ENCODE data around the gene TCP1.

DNA sequence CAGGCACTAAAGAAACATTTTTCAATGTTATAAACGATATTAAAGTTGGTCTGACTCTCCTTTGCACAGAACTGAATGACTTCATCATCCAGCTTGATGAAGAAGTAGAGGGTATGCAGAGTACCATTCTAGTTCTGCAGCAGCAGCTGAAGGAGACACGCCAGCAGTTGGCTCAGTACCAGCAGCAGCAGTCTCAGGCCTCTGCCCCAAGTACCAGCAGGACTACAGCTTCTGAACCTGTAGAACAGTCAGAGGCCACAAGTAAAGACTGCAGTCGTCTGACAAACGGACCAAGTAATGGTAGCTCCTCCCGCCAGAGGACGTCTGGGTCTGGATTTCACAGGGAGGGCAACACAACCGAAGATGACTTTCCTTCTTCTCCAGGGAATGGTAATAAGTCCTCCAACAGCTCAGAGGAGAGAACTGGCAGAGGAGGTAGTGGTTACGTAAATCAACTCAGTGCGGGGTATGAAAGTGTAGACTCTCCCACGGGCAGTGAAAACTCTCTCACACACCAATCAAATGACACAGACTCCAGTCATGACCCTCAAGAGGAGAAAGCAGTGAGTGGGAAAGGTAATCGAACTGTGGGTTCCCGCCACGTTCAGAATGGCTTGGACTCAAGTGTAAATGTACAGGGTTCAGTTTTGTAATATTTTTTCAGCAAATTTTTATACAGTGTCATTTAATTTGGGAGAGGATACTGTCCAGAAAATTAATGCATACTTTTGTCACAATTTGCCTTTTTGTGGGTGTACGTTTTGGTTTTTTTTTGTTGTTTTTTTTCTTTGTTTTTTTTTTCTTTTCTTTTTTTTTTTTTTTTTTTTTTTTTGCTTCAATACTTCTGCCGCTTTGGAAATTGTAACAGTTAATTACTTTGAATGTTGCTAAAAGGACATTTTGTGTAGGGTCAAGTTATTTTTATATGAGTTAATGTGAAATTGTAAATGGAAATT is 34.2 kb downstream of the TCP1 start:
- TF ChIP-seq, protein P1, sequence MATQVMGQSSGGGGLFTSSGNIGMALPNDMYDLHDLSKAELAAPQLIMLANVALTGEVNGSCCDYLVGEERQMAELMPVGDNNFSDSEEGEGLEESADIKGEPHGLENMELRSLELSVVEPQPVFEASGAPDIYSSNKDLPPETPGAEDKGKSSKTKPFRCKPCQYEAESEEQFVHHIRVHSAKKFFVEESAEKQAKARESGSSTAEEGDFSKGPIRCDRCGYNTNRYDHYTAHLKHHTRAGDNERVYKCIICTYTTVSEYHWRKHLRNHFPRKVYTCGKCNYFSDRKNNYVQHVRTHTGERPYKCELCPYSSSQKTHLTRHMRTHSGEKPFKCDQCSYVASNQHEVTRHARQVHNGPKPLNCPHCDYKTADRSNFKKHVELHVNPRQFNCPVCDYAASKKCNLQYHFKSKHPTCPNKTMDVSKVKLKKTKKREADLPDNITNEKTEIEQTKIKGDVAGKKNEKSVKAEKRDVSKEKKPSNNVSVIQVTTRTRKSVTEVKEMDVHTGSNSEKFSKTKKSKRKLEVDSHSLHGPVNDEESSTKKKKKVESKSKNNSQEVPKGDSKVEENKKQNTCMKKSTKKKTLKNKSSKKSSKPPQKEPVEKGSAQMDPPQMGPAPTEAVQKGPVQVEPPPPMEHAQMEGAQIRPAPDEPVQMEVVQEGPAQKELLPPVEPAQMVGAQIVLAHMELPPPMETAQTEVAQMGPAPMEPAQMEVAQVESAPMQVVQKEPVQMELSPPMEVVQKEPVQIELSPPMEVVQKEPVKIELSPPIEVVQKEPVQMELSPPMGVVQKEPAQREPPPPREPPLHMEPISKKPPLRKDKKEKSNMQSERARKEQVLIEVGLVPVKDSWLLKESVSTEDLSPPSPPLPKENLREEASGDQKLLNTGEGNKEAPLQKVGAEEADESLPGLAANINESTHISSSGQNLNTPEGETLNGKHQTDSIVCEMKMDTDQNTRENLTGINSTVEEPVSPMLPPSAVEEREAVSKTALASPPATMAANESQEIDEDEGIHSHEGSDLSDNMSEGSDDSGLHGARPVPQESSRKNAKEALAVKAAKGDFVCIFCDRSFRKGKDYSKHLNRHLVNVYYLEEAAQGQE (tag by site-specific recombination; IDR thresholded peaks at IDR 0.05): no peak
- TF ChIP-seq, protein P2, sequence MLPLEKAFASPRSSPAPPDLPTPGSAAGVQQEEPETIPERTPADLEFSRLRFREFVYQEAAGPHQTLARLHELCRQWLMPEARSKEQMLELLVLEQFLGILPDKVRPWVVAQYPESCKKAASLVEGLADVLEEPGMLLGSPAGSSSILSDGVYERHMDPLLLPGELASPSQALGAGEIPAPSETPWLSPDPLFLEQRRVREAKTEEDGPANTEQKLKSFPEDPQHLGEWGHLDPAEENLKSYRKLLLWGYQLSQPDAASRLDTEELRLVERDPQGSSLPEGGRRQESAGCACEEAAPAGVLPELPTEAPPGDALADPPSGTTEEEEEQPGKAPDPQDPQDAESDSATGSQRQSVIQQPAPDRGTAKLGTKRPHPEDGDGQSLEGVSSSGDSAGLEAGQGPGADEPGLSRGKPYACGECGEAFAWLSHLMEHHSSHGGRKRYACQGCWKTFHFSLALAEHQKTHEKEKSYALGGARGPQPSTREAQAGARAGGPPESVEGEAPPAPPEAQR (tag by site-specific recombination; IDR thresholded peaks at IDR 0.05): no peak
- TF ChIP-seq ZNF341 (tag by site-specific recombination; IDR thresholded peaks at IDR 0.05; ENCODE audit: low read depth): no peak
- TF ChIP-seq ZNF785 (tag by site-specific recombination; IDR thresholded peaks at IDR 0.05): no peak
- no peak for TF ChIP-seq ZNF658 (tag by site-specific recombination; IDR thresholded peaks at IDR 0.05)
- no peak for TF ChIP-seq BCL11A (tag by site-specific recombination; IDR thresholded peaks at IDR 0.05; ENCODE audit: low read depth)
- TF ChIP-seq, protein P3, sequence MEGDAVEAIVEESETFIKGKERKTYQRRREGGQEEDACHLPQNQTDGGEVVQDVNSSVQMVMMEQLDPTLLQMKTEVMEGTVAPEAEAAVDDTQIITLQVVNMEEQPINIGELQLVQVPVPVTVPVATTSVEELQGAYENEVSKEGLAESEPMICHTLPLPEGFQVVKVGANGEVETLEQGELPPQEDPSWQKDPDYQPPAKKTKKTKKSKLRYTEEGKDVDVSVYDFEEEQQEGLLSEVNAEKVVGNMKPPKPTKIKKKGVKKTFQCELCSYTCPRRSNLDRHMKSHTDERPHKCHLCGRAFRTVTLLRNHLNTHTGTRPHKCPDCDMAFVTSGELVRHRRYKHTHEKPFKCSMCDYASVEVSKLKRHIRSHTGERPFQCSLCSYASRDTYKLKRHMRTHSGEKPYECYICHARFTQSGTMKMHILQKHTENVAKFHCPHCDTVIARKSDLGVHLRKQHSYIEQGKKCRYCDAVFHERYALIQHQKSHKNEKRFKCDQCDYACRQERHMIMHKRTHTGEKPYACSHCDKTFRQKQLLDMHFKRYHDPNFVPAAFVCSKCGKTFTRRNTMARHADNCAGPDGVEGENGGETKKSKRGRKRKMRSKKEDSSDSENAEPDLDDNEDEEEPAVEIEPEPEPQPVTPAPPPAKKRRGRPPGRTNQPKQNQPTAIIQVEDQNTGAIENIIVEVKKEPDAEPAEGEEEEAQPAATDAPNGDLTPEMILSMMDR (tag by site-specific recombination; IDR thresholded peaks at IDR 0.05): no peak
